Measurements from ENCODE around the gene GNA12.
"Not testable (repeated sequence)": the region's sequence is repeated elsewhere in the genome, so short reads cannot be mapped to it uniquely, and the experiment has no call there.

Gene GNA12

GRCh38 chr7:2713370-2713769 lies 130.7 kb downstream of the GNA12 start:
- no peak for DNase-seq (ENCODE audit: low spot score)

GRCh38 chr7:2711895-2712675 lies 132.0 kb downstream of the GNA12 start:
- DNase-seq (ENCODE audit: low spot score) = no peak

GRCh38 chr7:2710901-2711551 lies 133.1 kb downstream of the GNA12 start:
- no peak for DNase-seq (ENCODE audit: low spot score)

GRCh38 chr7:2710286-2710655 lies 133.8 kb downstream of the GNA12 start:
- DNase-seq (ENCODE audit: low spot score) = no peak

- no peak for DNase-seq (ENCODE audit: low spot score)
Measured at GRCh38 chr7:2709553-2710285, 134.4 kb downstream of the GNA12 start.

GRCh38 chr7:2708547-2709310 lies 135.4 kb downstream of the GNA12 start:
- DNase-seq (ENCODE audit: low spot score) = no peak

GRCh38 chr7:2708041-2708440 lies 136.1 kb downstream of the GNA12 start:
- no peak for DNase-seq (ENCODE audit: low spot score)

- DNase-seq (ENCODE audit: low spot score) = no peak
Measured at GRCh38 chr7:2707481-2707880, 136.6 kb downstream of the GNA12 start.

- DNase-seq (ENCODE audit: low spot score) = no peak
Measured at GRCh38 chr7:2706685-2707126, 137.4 kb downstream of the GNA12 start.

GRCh38 chr7:2705371-2706096 lies 138.6 kb downstream of the GNA12 start:
- no peak for DNase-seq (ENCODE audit: low spot score)

GRCh38 chr7:2702594-2702957 lies 141.5 kb downstream of the GNA12 start:
- no peak for DNase-seq (ENCODE audit: low spot score)

- no peak for DNase-seq (ENCODE audit: low spot score)
Measured at GRCh38 chr7:2701832-2702593, 142.1 kb downstream of the GNA12 start.

- no peak for DNase-seq (ENCODE audit: low spot score)
Measured at GRCh38 chr7:2701424-2701823, 142.7 kb downstream of the GNA12 start.

GRCh38 chr7:2700141-2700850 lies 143.8 kb downstream of the GNA12 start:
- DNase-seq (ENCODE audit: low spot score) = no peak

- DNase-seq (ENCODE audit: low spot score) = no peak
Measured at GRCh38 chr7:2699289-2699620, 144.9 kb downstream of the GNA12 start.

- DNase-seq (ENCODE audit: low spot score) = no peak
Measured at GRCh38 chr7:2698581-2699288, 145.4 kb downstream of the GNA12 start.

GRCh38 chr7:2694122-2694436 lies 150.0 kb downstream of the GNA12 start:
- not testable (repeated sequence) for DNase-seq (ENCODE audit: low spot score)

- DNase-seq (ENCODE audit: low spot score) = not testable (repeated sequence)
Measured at GRCh38 chr7:2693420-2694121, 150.5 kb downstream of the GNA12 start.

GRCh38 chr7:2692543-2692942 lies 151.6 kb downstream of the GNA12 start:
- DNase-seq (ENCODE audit: low spot score) = no peak
